Measurements from ENCODE around the gene OR2A2. TPM values are rescaled to one million over a fixed set of nuclear protein-coding genes. Genes with fewer than 3 reads are reported as not detected.

Gene OR2A2
- polyA plus RNA-seq, 1 of the 3 experiments (the other 2 are of a cell fraction) = not detected

DNA sequence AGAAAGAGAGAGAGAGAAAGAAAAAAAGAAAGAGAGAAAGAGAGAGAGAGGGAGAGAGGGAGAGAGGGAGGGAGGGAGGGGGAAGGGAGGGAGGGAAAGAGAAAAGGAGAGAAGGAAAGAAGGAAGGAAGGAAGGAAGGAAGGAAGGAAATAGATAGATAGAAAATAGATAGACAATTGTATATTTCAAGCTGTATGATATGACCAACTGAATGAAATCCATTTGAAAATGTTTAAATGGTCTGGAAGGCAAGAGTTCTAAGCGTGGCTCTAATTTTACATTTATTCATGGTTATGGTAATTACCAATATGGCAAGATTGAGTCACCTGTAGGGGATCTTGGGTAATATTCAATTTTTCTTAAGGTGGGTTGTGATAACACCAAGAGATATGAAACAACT, 49.5 kb downstream of the OR2A2 start:
- POLR2A ChIA-PET = no interaction called here

More for the DNA sequence above, 49.5 kb downstream of the OR2A2 start:
- WGBS (ENCODE audit: low lambda C conversion rate) = 3% methylated on average over 1 of the region's 1 CpG
- H3K4me3 ChIP-seq (ENCODE audit: low read depth in 2 of 2, low read length in 1 of 2) = no peak overlapping the region
- H3K27me3 ChIP-seq (ENCODE audit: insufficient read depth) = no peaks in the 10 kb centered on the region
- H2AFZ ChIP-seq (ENCODE audit: low read depth) = no peak overlapping the region
- no peak for DNase-seq
- H3K79me2 ChIP-seq (ENCODE audit: insufficient read depth) = no peaks in the 10 kb centered on the region
- CTCF ChIA-PET = no interaction called here
- no peak overlapping the region for H3K9ac ChIP-seq
- TF ChIP-seq FOXJ3 (CRISPR knock-in tag; IDR thresholded peaks at IDR 0.05) (no peak), CHD2 (IDR thresholded peaks at IDR 0.05; ENCODE audit: low read length, partially characterized antibody) (no peak), RCOR1 (IDR thresholded peaks at IDR 0.05; ENCODE audit: low read length) (no peak), SIN3A (IDR thresholded peaks at IDR 0.05; ENCODE audit: borderline replicate concordance, low read depth, low read length) (no peak), SMC3 (IDR thresholded peaks at IDR 0.05; ENCODE audit: low read depth, low read length) (no peak), JUND (IDR thresholded peaks at IDR 0.05) (no peak), GATA2 (CRISPR knock-in tag; IDR thresholded peaks at IDR 0.05) (no peak), TAF1 (IDR thresholded peaks at IDR 0.05; ENCODE audit: borderline replicate concordance, low read depth, low read length) (no peak), GABPA (IDR thresholded peaks at IDR 0.05; ENCODE audit: low read depth) (no peak), POLR2AphosphoS5 (IDR thresholded peaks at IDR 0.05; ENCODE audit: low read depth, low read length) (no peak), NRF1 (IDR thresholded peaks at IDR 0.05; ENCODE audit: low read depth, low read length) (no peak), EP300 (IDR thresholded peaks at IDR 0.05; ENCODE audit: borderline replicate concordance in 1 of 2, low read depth in 1 of 2, low read length in 1 of 2) (no peak), FOSL2 (IDR thresholded peaks at IDR 0.05; ENCODE audit: borderline replicate concordance, low read depth) (no peak)
- TF ChIP-seq, protein P1, sequence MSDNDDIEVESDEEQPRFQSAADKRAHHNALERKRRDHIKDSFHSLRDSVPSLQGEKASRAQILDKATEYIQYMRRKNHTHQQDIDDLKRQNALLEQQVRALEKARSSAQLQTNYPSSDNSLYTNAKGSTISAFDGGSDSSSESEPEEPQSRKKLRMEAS (IDR thresholded peaks at IDR 0.05; ENCODE audit: low read depth) = no peak
- TF ChIP-seq, protein P2, sequence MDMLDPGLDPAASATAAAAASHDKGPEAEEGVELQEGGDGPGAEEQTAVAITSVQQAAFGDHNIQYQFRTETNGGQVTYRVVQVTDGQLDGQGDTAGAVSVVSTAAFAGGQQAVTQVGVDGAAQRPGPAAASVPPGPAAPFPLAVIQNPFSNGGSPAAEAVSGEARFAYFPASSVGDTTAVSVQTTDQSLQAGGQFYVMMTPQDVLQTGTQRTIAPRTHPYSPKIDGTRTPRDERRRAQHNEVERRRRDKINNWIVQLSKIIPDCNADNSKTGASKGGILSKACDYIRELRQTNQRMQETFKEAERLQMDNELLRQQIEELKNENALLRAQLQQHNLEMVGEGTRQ (IDR thresholded peaks at IDR 0.05; ENCODE audit: borderline replicate concordance, low read depth, low read length) = no peak
- TF ChIP-seq, protein P3, sequence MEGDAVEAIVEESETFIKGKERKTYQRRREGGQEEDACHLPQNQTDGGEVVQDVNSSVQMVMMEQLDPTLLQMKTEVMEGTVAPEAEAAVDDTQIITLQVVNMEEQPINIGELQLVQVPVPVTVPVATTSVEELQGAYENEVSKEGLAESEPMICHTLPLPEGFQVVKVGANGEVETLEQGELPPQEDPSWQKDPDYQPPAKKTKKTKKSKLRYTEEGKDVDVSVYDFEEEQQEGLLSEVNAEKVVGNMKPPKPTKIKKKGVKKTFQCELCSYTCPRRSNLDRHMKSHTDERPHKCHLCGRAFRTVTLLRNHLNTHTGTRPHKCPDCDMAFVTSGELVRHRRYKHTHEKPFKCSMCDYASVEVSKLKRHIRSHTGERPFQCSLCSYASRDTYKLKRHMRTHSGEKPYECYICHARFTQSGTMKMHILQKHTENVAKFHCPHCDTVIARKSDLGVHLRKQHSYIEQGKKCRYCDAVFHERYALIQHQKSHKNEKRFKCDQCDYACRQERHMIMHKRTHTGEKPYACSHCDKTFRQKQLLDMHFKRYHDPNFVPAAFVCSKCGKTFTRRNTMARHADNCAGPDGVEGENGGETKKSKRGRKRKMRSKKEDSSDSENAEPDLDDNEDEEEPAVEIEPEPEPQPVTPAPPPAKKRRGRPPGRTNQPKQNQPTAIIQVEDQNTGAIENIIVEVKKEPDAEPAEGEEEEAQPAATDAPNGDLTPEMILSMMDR (IDR thresholded peaks at IDR 0.05) = no peak
- TF ChIP-seq, protein P4, sequence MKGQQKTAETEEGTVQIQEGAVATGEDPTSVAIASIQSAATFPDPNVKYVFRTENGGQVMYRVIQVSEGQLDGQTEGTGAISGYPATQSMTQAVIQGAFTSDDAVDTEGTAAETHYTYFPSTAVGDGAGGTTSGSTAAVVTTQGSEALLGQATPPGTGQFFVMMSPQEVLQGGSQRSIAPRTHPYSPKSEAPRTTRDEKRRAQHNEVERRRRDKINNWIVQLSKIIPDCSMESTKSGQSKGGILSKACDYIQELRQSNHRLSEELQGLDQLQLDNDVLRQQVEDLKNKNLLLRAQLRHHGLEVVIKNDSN (IDR thresholded peaks at IDR 0.05; ENCODE audit: borderline replicate concordance, low read depth) = no peak
- TF ChIP-seq, protein P5, sequence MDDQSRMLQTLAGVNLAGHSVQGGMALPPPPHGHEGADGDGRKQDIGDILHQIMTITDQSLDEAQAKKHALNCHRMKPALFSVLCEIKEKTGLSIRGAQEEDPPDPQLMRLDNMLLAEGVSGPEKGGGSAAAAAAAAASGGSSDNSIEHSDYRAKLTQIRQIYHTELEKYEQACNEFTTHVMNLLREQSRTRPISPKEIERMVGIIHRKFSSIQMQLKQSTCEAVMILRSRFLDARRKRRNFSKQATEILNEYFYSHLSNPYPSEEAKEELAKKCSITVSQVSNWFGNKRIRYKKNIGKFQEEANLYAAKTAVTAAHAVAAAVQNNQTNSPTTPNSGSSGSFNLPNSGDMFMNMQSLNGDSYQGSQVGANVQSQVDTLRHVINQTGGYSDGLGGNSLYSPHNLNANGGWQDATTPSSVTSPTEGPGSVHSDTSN (IDR thresholded peaks at IDR 0.05) = no peak
- H3K4me1 ChIP-seq (ENCODE audit: control insufficient read depth in 1 of 2, insufficient read depth in 2 of 2, low read depth in 1 of 2, low read length in 1 of 2) = no peaks in the 10 kb centered on the region
- H3F3A ChIP-seq (replicated peaks; ENCODE audit: insufficient read depth) = no peaks in the 10 kb centered on the region
- no peaks in the 10 kb centered on the region for H4K20me1 ChIP-seq (ENCODE audit: insufficient read depth)
- no peaks in the 10 kb centered on the region for H3K36me3 ChIP-seq (replicated peaks in 1 of 2; ENCODE audit: control insufficient read depth in 1 of 2, insufficient read depth in 2 of 2, low read length in 1 of 2)
- no peaks in the 10 kb centered on the region for H3K9me3 ChIP-seq
- H3K9me2 ChIP-seq = no peaks in the 10 kb centered on the region
- no peak overlapping the region for H3K27ac ChIP-seq (ENCODE audit: low read depth in 2 of 2, low read length in 1 of 2)
- H3K4me2 ChIP-seq = no peak overlapping the region

Small RNAs within 50 kb of the gene (small RNA-seq; reads per million reads assigned to genes)
- gene OR2A41P = 0 reads per million in 7 experiments

Other genes starting within 250 kb of the OR2A2 start
- gene TCAF1, start 207.4 kb upstream of the OR2A2 start, polyA plus RNA-seq (2012; rRNA removed) = 59.0 and 69.0 TPM in 2 replicates
- 0.07 and 0.13 TPM in 2 replicates for gene OR2F2, start 174.3 kb upstream of the OR2A2 start, polyA plus RNA-seq (2012; rRNA removed)
- 0.10 TPM in 2 replicates for gene OR2F1, start 154.7 kb upstream of the OR2A2 start, polyA plus RNA-seq (2012; rRNA removed)
- gene OR6B1, start 109.3 kb upstream of the OR2A2 start, polyA plus RNA-seq (2012; rRNA removed) = not detected in 2 replicates
- gene OR2A5, start 60.6 kb upstream of the OR2A2 start, polyA plus RNA-seq (2012; rRNA removed) = not detected in 2 replicates
- gene OR2A25, start 39.8 kb upstream of the OR2A2 start, polyA plus RNA-seq (2012; rRNA removed) = not detected in 2 replicates
- not detected in 2 replicates for gene OR2A12, start 23.3 kb upstream of the OR2A2 start, polyA plus RNA-seq (2012; rRNA removed)
- gene OR2A14, start 13.6 kb downstream of the OR2A2 start, polyA plus RNA-seq (2012; rRNA removed) = not detected in 2 replicates
- gene CTAGE4, start 73.9 kb downstream of the OR2A2 start, polyA plus RNA-seq (2012; rRNA removed) = not detected in 2 replicates
- 0.02 TPM in 1 of 2 replicates, not detected in the other for gene ARHGEF35, start 86.2 kb downstream of the OR2A2 start, polyA plus RNA-seq (2012; rRNA removed)
- gene OR2A42, start 130.0 kb downstream of the OR2A2 start, polyA plus RNA-seq (2012; rRNA removed) = not detected in 2 replicates
- gene OR2A7, start 155.2 kb downstream of the OR2A2 start, polyA plus RNA-seq (2012; rRNA removed) = not detected in 2 replicates
- gene CTAGE8, start 159.7 kb downstream of the OR2A2 start, polyA plus RNA-seq (2012; rRNA removed) = not detected in 2 replicates
- gene OR2A1, start 202.8 kb downstream of the OR2A2 start, polyA plus RNA-seq (2012; rRNA removed) = not detected in 2 replicates
- gene ARHGEF5, start 245.8 kb downstream of the OR2A2 start, polyA plus RNA-seq (2012; rRNA removed) = 0.02 and 0.07 TPM in 2 replicates